NCI-H2029 treated with DMSO at 0.1 percent for 48 hours (cell line): Measurements from ENCODE around the gene FMN2.
"Not testable (repeated sequence)": the region's sequence is repeated elsewhere in the genome, so short reads cannot be mapped to it uniquely, and the experiment has no call there.

ENCODE experiments used
- DNase-seq: peaks from one replicate; lab custom pipeline; 2025; lab: John Stamatoyannopoulos, UW

The FMN2 gene

DNA sequence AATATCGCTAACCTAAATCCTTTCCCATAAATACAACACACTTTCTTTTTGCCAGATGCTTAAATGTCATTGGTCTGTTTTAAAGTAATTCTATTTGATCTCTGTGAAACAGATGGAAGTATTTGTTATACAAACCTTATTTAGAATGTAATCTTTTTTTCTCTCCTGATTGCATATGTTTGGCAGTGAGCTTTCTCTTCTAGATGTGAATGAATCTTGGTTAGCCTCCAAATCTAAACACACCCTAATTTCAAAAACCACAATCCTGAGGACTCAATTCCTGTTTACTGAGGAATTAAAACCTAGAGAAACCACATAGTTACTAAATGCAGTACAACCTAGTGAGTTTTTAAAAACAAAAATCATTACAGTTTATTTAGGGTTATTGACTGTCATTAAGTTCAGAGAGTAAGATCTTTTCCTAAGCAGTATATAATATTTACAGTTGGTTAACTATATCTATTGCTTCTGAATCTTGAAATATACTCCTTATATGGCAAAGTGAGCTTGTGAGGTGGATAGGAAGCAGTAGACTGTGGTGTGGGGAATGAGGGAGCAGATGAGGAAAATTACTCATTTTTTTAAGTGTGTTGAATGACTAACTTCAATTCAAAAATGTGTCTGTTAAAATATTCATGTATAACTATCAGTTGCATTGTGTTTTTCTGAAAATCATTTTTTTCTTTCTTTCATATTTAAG is 218.7 kb downstream of the FMN2 start:
- DNase-seq: no peak

GRCh38 chr1:240312872-240313271 is 221.2 kb downstream of the FMN2 start:
- DNase-seq: no peak

GRCh38 chr1:240314845-240315801 is 223.4 kb downstream of the FMN2 start:
- no peak for DNase-seq

GRCh38 chr1:240319998-240320397 is 228.3 kb downstream of the FMN2 start:
- DNase-seq: no peak

- DNase-seq: no peak
Measured at GRCh38 chr1:240320659-240321058, 229.0 kb downstream of the FMN2 start.

GRCh38 chr1:240322943-240323342 is 231.3 kb downstream of the FMN2 start:
- DNase-seq: no peak

DNA sequence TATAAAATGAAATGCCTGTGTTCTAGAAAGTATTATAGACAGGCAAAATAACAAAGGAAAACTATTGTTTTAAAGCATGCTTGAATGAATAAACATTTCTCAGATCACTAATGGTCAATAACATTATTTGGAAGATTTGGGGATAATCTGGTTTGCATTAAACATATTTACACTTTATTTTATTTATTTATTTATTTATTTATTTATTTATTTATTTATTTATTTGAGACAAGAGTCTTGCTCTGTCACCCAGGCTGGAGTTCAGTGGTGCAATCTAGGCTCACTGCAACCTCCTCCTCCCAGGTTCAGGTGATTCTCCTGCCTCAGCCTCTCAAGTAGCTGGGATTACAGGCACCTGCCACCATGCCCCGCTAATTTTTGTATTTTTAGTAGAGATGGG is 236.7 kb downstream of the FMN2 start:
- not testable (repeated sequence) for DNase-seq

GRCh38 chr1:240329443-240329842 is 237.8 kb downstream of the FMN2 start:
- no peak for DNase-seq

DNA sequence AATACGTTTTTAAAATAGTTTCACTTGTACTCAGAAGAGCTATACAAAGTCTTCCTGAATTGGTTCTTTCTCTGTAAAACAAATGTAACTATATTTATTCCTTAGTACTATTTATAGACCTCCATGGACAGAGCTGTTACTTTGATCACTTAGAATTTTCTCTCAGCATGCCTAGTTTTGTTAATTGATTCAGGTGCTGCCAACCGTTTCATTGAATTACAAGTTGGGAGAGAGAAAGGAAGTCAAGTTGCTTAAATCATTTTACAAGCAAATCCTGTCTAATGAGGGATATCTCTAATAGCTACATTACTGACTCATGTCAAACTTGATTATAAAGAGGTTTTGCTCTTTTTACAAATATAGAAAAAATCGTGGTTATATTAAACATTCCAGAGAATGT is 241.0 kb downstream of the FMN2 start:
- no peak for DNase-seq

GRCh38 chr1:240337781-240338180 is 246.1 kb downstream of the FMN2 start:
- DNase-seq: no peak

- DNase-seq: no peak
Measured at GRCh38 chr1:240338837-240339236, 247.2 kb downstream of the FMN2 start.

GRCh38 chr1:240341365-240342250 is 249.9 kb downstream of the FMN2 start:
- DNase-seq: no peak

DNA sequence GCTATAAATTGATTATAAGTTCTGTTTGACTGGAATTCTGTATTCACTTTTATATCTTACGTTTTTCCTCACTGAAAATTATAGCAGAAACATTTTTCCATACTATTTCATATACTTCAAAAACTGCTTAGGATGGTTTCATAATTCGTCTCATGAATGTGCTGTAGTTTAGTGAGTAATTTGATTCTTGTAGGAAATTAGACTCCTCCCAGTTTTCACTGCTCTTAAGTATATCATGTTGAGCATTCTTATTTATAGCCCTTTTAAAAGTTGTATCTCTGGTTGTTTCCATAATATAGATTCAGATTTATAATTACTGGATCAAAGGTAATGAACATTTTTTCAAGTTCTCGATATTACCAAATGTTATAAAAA is 250.6 kb downstream of the FMN2 start:
- DNase-seq: no peak

GRCh38 chr1:240343045-240343444 is 251.4 kb downstream of the FMN2 start:
- no peak for DNase-seq

DNA sequence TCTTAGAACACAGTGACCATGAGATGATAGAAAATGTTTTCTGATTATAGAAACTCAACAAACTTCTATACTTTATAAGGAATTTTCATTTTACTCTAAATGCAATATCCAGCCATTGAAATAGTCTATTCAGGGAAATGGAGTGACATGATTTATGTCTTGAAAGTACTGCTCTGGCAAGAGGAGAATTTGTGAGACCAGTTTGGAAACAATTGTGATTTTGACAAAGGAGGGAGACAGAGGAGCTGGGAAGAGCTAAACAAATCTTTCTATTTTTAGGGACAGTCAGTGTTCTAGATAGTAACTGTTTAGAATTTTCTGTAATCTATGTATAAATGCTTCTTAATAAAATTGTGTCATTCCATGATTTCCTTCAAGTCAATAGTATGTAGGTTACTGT is 252.3 kb downstream of the FMN2 start:
- no peak for DNase-seq

DNA sequence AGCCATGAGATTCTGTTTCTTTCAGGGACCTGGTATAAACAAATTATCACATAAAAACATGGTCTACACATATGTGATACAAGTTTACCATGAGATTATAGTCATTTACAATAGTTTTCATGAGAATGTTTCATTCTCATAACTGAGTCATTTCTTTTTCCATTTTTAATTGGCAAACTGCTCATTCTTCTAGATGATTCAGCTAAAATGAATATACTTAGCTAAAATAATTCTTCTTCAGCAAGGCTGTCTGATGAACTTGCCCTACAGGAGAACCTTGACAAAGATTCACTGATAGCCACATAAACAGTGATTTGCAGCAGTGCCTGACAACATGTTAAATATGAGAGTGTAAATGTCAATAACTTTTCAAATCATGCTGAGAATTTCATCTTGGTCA is 253.2 kb downstream of the FMN2 start:
- no peak for DNase-seq

DNA sequence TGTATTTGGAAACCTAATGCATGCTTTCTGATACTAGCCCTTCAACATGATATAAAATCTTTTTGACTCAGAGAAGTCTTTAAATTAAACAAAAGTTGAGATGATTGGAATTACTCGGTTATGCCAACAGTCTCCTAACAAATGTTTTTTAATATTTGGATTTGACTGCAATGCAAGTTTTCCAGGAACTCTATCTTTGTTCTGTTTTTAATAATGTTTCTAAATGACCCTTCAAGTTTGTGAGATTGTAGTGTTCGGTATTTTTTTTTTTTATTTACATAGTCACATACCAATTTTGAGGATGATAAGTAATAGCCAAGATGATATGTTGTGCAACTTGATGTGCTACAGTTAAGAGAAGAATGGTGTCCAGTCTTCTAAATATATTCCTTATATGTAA is 258.0 kb downstream of the FMN2 start:
- no peak for DNase-seq

GRCh38 chr1:240350910-240351331 is 259.2 kb downstream of the FMN2 start:
- DNase-seq: no peak

- DNase-seq: no peak
Measured at GRCh38 chr1:240351690-240352089, 260.0 kb downstream of the FMN2 start.

GRCh38 chr1:240352769-240353168 is 261.1 kb downstream of the FMN2 start:
- DNase-seq: no peak

DNA sequence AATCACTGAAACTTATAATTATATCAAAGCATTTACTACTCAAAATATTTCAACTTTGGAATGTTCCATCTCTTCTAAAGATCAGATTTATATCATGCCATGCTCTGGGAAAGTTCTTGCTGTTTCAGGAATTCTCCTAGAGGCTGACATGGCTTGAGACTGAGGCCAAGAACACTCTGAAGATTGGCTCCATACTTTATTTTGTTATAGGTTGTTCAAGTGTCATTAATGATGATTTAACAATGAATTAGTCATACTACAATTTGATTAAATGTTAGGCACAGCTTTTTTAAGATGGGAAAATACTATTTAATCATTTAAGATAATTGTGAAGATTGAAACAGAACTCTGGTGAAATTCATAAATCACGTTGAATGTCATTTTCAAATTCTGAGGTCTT is 264.9 kb downstream of the FMN2 start:
- DNase-seq: no peak

GRCh38 chr1:240362046-240362445 is 270.4 kb downstream of the FMN2 start:
- DNase-seq: no peak
